GM21825 (cell line): ENCODE data around the gene L3MBTL3.
A peak's percentile ranks its signal among the peaks of the same experiment; 100 is the strongest.

Experiments used
- ATAC-seq: cut with Tn5 transposase; IDR thresholded peaks from one replicate; pipeline ENCODE4 v1.9.1; 2021; ENCODE audit warnings: mild to moderate bottlenecking, moderate library complexity; ENCODE audit not compliant: unreplicated experiment

Gene L3MBTL3

DNA sequence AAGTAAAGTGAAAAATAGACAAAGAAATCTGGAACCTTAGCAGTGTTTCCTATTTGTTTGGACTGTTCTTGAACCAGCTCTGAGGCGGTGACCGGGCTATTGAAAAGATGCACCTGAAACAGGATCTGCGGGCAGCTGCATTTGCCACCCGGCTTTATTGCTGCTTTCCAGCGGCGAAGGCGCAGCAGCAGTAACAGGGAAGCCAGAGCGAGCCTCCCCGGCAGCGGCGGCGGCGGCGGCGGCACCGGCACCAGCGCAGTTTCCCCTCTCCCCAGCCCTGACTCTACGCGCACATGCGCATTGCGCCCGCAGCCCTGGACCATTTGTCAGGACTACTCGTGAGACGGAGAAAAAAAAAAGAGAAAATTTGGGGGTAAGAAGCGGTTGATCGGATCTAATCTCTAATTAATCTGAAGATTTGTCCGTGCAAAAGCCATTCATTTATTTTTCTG lies at the start of gene L3MBTL3:
L3MBTL3 (plus strand) TSS at position 290 of the 452 bp plus-strand sequence. CDS start 24,119 bp downstream, outside the sequence.
- ATAC-seq, result peak; percentile 68

DNA sequence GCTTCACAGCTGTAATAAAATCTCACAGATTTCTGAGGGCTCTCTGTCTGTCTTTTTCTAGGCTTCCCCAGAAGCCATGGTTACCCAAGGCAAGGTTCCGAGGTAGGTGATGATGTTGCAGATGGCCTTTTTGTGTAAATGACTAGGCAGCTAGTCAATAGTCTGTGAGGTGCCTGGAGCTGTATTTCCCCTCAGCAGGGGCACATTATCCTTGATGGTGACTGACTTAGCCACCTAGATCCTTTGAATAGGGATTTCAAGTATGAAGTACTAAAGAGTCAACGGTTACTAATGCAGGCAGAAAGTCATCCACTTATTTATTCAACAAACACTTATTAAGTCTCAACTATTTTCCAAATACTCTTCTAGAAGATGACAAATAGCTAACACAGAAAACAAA lies 49.3 kb upstream of the L3MBTL3 start:
- ATAC-seq, result no peak

DNA sequence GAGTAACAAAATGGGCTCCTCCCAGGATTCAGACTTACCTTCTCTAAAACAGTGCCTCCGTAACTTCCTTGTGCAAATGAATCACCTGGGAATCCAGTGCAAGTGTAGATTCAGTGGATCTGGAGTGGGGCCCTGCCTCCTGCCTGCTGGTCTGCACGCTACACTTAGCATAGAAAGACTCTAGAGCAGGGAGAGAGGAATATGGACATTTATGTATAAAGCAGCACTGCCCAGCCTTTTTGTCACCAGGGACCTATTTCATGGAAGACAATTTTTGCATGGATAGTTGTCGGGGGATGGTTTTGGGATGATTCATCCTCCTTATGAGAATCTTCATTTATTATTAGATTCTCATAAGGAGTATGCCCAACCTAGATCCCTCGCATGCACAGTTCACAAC lies 42.3 kb upstream of the L3MBTL3 start:
- no peak for ATAC-seq

DNA sequence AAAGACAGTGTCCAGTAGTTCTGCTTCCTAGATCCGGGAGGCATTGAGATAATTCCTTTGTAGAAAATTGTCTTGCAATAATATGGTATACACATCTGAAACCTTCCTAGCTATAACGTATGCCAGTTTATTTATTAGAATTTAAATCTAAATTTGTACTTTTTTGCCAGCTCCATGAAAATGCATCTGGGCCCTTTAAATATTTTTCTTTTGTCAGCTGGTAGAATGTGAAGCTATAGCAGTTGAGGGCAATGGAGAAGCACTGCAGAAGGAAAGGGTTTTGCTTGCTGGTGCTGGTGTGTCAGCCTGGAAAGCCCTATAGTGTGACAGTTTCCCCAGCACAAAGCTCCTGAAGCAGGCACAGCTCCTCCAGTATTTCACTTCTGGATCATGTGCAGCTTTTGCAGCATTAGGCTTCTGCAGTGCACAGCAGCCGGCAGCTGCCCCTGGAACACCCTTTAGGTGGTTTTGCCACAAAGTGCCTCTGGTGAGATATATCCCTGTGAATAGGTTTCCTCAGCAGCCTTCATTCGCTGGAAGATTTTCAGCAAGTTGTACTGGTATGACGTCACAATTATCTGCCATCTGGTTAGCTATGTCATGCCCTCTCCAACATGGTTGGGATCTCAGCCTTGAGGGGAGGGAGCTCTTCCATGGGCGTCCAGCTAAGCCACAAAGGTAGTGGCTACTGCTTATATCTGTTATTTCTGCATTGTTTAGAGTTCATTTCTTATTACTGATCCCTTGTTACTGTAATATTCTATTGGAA lies 40.0 kb upstream of the L3MBTL3 start:
- ATAC-seq, result no peak

DNA sequence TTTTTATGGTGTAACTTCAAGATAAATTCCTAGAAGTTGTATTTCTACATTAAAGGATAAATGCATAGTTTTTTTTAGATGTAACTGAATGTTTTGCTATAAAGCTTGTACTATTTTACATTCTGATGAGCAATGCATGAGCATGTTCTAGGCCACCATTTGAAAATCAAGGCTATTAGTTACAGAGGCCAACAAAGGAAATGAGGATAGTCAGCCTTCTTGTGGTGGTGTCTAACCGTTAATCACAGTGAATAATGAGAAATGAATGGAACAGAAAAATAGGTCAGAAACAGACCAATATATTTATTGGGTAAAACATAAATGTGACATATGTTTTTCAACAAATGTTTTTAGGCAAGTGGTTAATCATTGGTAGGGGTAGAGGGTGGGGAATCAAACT lies 37.6 kb upstream of the L3MBTL3 start:
- no peak for ATAC-seq

DNA sequence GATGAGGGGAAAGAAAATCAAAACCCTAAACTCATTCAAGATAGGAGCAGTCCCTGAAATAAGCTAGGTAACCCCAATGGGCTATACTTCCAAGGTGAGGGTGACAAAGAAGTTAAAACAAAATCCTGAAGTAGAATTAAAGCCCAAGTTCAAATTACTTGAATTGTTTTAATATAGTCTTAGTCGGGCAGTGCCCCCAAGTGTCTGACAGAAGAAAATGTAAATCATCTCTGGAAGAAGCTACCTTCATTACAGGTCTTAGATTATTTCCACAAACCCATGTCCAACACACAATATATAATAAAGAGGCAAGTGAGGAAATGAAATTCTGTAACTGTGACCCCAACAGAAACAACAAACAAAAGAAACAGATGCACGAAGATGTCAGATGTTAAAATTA lies 36.8 kb upstream of the L3MBTL3 start:
- no peak for ATAC-seq

DNA sequence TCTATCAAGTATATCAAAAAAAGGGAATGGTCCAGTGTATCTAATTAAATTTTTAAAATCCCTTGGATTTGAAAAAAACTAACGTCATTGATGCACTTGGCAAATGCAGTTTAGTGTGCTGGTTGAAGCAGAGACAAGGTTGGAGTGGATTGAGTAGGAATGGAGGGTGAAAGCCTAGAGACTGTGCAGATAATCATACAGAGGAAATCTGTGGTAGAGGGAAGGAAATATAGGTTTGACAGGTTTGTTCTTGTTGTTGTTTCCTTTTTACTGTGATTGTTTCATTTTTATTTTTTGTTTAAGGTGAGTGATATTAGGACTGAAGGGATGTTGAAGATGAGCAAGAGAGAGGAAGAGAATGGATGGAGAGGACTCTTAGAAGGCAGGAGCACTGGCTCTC lies 29.0 kb upstream of the L3MBTL3 start:
- ATAC-seq, result no peak

DNA sequence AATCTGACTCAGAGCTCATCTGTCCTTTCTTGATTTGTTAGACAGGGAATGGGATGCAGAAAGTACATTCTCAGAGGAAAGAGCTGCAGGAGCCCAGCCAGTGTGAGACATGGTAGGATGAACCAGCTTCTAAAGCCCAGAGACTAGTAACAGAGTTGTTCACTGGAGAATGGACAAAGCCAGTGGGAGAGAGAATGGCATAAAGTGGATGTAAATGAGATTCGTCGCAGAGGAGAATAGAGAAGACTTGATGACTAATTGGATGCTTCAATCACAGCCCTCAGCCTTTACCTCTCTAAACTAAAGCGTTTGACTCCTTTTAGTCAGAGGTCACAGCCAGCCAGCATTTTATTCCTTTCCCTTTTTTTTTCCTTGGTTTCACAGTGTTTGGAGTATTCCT lies 25.5 kb upstream of the L3MBTL3 start:
- ATAC-seq, result no peak

DNA sequence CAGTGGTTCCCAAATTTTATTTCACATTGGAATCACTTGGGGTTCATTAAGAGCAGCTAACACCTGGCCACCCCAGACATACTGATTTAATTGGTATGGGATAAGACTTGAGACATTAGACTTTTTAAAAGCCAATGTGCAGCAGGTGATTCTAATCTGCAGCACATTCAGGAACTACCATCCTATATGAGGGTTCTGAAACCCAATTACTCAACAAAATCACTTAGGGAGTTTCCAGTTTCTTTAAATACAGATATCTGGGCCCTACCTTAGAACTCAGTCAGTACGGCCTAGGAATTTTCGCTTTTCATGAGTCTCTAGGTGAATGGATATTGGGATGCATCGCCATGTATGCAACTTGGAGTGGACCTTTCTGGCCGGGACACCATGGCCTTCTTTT lies 24.0 kb upstream of the L3MBTL3 start:
- no peak for ATAC-seq

DNA sequence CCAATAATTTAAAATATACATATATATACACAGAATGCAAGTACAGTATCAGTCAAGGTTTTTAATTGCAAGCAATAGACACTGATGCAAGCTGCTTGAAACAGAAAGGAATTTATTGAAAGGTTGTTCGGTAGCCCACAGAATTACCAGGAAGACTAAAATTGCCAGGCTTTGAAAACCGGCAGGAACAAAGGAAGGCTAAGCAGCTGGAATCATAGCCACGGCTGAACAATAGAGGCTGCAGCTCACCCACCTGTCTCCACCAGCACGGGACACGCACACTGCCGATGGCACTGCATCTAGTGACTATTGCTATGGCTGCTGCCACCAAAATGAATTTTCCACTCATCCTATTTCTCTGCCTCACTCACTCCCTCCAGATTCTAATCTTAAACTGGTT lies 22.0 kb upstream of the L3MBTL3 start:
- ATAC-seq, result no peak

DNA sequence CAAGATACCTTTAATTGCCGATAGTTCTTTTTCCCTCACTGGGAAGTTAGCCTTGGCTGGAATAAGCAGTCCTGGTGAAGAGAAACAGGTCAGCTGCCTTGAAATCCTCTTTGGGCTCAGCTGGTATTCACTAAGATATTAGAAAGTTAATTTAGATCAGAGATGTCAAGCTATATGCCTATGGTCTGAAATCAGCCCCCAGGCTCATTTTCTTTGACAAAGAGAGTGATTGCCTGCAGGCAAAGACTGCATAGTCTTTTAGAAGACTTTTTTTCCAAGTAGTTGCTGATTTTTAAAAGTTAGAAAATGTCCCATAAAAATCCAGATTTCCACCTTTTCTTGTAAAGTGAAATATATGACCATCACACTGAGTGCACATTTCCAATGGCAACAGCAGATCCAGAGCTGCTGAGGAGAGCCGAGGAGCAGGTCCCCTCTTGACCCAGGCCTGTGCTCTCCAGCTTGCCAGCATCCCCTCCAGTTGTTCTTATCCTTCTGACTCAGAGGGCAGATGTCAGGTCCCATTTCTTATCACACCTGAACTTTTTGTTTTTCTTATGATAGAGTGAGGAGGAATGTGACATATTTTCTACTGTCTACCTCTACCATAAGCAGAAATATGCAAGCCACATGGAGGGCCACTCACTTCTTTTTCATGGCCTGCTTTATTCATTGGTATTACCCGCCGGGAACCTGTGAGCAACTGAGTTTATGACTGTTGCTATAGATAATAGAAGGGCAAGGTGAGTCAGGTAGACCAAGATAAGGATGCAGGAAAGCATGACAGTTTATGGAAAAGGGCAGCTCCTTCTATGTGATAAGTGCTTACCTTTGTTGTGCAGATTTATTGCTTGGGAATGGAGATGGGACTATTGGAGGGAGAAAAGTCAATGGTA lies 17.6 kb upstream of the L3MBTL3 start:
- ATAC-seq, result no peak

DNA sequence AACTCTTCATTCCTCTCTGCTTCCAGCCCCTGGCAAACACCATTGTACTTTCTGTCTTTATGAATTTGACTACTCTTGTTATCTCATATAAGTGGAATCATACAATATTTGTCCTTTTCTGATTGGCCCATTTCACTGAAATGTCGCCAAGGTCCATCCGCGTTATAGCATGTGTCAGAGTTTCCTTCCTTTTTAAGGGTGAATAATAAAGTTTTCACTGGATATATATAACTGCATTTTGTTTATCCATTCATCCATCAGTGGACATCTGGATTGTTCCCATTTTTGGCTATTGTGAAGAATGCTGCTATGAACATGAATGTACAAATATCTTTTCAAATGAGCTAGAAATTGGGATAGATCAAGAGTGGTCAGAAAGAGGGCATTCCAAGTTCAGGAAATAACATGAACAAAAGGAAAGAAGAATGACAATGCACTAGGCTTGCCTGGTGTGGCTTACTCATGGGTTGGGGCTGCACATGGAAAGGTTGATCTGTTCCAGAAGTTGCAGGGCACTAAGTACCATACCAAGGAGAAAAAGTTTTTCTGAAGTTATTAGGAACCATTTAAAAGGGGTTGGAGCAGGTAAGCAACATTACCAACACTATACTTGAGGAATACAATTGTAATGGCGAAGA lies 10.0 kb upstream of the L3MBTL3 start:
- no peak for ATAC-seq

DNA sequence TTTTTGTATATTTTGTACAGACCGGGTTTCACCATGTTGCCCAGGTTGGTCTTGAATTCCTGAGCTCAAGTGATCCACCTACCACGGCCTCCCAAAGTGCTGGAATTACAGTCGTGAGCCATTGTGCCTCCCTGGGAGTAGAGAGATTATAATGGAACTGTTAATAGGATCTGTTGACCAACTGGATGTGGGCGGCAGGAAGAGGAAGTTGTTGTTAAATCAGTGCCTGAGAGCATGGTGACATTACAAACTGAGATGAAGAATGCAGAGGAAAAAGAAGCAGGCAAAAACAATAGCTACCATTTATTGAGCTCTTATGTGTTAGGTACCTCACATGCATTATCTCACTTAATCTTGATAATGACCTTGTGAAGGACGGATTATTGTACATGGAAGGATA lies 9.2 kb upstream of the L3MBTL3 start:
- no peak for ATAC-seq

DNA sequence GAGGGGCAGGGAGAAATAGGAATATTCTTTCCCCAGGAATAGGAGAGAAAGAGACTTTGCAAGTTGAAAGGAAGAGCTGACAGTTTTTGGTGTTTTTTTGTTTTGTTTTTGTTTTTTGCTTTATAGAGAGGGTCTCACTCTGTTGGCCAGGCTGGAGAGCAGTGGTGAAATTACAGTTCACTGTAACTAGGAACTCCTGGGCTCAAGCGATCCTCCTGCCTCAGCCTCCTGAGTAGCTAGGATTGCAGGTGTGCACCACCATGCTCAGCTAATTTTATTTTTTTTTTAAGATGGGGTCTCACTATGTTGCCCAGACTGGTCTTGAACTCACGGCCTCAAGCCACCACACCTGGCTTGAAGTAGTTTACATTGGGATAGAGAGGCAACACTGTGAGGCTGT lies 8.0 kb upstream of the L3MBTL3 start:
- ATAC-seq, result no peak

DNA sequence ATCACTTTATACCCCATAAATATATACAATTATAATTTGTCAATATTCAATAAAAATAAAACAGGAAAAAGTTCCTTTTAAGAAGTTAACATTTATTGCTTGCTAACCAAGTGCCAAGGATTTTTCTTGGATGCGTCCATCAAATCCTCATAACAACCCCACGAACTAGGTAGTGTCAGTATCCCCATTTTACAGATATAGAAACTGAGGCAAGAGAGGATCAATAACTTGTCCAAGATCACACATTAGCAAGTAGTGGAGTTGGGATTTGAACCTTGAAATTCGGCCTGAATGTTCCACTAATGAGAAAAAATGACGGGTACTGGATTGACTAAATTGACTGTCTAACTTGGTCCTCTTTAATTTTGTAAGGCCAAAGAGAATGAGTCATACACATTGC lies 5.7 kb upstream of the L3MBTL3 start:
- ATAC-seq, result no peak

DNA sequence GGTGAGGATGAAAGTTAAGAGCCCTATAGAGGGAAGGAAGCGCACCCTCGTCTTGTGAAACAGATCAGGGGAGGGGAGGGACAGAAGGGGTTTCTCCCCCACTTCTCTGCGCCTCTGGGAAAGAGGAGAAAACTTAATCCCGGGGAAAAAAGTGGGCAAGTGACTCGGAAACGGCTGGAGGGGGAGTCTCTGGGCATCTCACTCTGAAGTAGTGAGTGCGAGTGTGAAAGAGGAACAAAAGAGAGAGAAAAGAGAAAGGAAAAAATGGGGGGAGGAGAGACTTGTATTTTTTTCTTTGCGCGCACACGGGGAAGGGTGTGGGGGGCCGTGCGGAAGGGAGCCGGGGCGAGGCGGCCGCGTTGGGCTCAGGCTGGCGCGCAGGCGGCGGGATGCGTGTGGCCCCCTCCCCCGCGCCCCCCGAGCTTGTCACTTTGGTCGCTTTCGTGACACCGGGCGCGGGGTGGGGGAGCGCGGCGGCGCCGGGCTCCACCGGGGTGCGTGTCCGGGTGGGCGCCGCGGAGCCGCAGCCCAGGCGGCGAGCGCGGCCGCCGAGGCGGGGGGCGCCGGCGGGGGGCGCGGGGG lies 454 bp downstream of the L3MBTL3 start:
- peak; percentile 20 for ATAC-seq

DNA sequence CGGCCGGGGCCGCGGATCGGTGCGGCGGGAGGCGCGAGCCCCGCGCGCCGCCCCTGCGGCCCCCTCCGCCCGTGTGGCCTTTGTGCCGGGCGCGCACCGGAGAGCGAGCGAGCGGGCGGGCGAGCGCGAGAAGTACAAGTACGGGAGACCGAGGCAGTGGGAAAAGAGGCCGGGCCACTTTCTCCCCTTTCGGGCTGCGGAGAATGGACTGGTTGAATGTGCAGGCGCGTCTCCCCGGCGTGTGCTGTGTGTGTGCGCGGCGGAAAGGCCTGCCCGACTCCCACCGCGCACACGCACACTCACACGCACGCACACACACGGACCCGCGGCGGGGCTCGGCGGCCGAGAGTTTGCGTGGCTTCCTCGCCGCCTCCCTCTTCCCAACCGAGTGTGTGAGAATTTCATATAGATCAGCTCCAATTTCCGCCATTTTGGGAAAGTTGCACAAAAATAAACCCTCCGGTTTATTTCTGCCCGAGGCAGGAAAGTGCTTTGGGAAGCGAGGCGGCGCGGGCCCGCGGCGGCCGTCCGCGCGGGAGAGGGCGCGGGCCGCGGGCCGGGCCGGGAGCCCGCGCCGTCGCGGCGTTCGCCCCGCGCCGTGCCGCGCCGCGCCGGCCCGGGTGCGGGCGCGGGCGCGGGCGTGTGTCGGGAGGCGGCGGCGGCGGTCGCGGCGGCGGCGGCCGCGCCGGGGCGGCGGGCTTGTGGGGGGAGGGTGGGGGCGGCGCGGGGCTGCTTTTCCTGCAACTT lies 1.1 kb downstream of the L3MBTL3 start:
- ATAC-seq, result peak; percentile 21

DNA sequence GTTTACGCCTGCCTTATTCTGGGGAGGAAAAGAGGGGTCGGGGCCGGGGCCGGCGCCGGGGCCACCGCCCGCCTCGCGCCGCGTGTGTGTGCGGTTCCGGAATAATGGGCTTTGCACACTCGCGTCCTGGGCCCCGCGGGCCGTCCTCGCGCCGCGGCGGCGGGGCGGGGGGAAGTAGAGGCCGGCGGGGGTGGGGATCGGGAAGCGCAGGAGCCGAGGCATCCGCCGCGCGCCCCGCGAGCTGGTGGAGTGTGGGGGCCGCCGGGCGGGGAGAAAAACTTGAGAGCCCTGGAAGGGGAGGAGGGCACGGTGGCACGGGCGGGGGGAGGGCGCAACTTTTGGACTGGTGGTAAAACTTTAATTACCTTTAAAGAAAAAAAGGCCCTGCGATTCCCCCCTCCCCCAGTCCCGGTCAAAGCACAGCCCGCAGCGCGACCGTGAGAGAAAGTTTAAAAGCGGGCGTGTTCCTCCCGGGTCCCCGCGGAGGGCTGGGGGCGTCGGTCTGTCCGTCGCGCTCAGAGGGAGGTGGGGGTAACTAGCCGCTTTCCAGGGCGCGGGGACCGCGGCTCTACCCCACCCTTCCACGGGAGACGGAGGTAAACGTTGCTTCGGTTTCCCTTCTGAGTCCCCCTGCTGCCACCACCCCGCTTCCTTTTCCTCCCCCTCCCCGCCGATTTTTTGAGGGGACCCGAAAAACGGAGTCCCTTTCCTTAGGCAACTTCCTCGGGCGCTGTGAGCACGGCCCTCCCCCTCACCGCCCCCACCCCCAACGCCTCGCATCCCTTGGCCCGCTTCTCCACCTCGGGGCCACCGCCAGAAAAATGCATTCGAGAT lies 1.9 kb downstream of the L3MBTL3 start:
- ATAC-seq, result no peak

DNA sequence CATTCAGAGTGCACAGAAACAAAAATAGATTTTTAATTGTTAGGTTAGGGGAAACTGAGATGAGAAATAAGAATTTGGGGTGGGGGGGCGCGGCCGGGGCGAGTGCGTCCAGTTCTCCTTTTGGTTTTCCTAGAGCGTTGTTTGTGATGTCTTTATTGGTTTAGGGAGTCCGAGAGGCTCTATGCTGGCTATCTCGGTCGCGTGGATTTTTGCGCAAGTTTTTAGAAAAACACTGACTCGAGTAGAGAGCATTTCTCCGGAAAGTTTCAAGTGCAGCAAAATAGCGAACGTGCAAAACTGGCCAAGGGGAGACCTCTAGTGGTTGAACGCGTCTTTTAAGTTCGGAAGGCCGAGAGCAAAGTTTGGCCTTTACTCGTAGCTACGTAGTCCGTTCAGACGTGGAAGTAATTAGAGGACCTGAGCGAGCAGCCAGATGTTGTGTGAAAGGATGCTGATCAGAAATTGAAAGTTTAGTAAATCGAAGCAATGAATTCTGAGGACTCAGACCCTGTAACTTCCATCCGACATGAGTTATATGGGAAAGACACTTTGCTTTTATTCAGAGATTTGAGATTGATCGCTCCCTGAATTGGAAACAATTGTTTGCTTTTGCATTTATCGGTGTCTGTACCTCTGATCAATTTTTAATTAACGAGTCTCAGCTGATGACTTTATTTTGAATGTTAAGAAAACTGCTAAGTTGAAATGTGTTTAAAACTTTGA lies 2.7 kb downstream of the L3MBTL3 start:
- peak; percentile 65 for ATAC-seq
